ENCODE measurements around the gene MORC1. TPM values are rescaled to one million over a fixed set of nuclear protein-coding genes. Genes with fewer than 3 reads are reported as not detected.

Gene MORC1
- total RNA-seq, 2 experiments from 2014 or later: not detected

GRCh38 chr3:108966773-108967172, 151.2 kb downstream of the MORC1 start:
- no peak for ATAC-seq (ENCODE audit: poor library complexity)
- H3K4me1 Mint-ChIP-seq (ENCODE audit: low read depth): no peaks in the 10 kb centered on the region
- intact Hi-C loops (cut with DNase I, micrococcal nuclease): no loop called here
- no peak for DNase-seq
- Histone ChIP-seq H3K36me3 (ENCODE audit: insufficient read depth, low read length) (no peaks in the 10 kb centered on the region), H3K27me3 (ENCODE audit: control insufficient read depth in 1 of 2, insufficient read depth in 2 of 2, low read length in 2 of 2) (no peaks in the 10 kb centered on the region), H3K9me3 (ENCODE audit: control insufficient read depth in 1 of 2, insufficient read depth in 1 of 2, low read length in 2 of 2) (no peaks in the 10 kb centered on the region), H3K27ac (ENCODE audit: low read depth in 1 of 2, low read length in 2 of 2) (no peak overlapping the region), H3K4me3 (ENCODE audit: low read length) (no peak overlapping the region), H3K4me1 (ENCODE audit: insufficient read depth, low read length) (no peaks in the 10 kb centered on the region)
- H3K36me3 Mint-ChIP-seq (ENCODE audit: low read depth): no peaks in the 10 kb centered on the region
- H3K27me3 Mint-ChIP-seq: no peaks in the 10 kb centered on the region
- POLR2A ChIA-PET: no interaction called here
- no peak overlapping the region for H3K27ac Mint-ChIP-seq
- CTCF ChIA-PET: no interaction called here
- no peak overlapping the region for H3K4me3 Mint-ChIP-seq
- H3K9me3 Mint-ChIP-seq: no peaks in the 10 kb centered on the region
- TF ChIP-seq, protein P1, sequence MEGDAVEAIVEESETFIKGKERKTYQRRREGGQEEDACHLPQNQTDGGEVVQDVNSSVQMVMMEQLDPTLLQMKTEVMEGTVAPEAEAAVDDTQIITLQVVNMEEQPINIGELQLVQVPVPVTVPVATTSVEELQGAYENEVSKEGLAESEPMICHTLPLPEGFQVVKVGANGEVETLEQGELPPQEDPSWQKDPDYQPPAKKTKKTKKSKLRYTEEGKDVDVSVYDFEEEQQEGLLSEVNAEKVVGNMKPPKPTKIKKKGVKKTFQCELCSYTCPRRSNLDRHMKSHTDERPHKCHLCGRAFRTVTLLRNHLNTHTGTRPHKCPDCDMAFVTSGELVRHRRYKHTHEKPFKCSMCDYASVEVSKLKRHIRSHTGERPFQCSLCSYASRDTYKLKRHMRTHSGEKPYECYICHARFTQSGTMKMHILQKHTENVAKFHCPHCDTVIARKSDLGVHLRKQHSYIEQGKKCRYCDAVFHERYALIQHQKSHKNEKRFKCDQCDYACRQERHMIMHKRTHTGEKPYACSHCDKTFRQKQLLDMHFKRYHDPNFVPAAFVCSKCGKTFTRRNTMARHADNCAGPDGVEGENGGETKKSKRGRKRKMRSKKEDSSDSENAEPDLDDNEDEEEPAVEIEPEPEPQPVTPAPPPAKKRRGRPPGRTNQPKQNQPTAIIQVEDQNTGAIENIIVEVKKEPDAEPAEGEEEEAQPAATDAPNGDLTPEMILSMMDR (IDR thresholded peaks at IDR 0.05): no peak

- H3K4me3 ChIP-seq (ENCODE audit: low read length): no peak overlapping the region
Measured at GRCh38 chr3:108959017-108959416, 158.9 kb downstream of the MORC1 start.

GRCh38 chr3:108953700-108954099, 164.2 kb downstream of the MORC1 start, which contains the start of gene GUCA1C:
TSS of gene GUCA1C (minus strand) at chr3:108953879. CDS start at chr3:108953762, 117 bp downstream.
- Histone ChIP-seq H3K4me1 (ENCODE audit: insufficient read depth, low read length) (no peaks in the 10 kb centered on the region), H3K27me3 (ENCODE audit: control insufficient read depth in 1 of 2, insufficient read depth in 2 of 2, low read length in 2 of 2) (peaks cover 0 to 5% of the 10 kb centered on the region in 2 experiments), H3K36me3 (ENCODE audit: insufficient read depth, low read length) (no peaks in the 10 kb centered on the region), H3K4me3 (ENCODE audit: low read length) (no peak within 1 kb of the TSS), H3K27ac (ENCODE audit: low read depth in 1 of 2, low read length in 2 of 2) (no peak within 1 kb of the TSS), H3K9me3 (ENCODE audit: control insufficient read depth in 1 of 2, insufficient read depth in 1 of 2, low read length in 2 of 2) (no peaks in the 10 kb centered on the region)
- Mint-ChIP-seq H3K4me3 (no peak within 1 kb of the TSS), H3K27ac (no peak within 1 kb of the TSS), H3K9me3 (no peaks in the 10 kb centered on the region), H3K27me3 (peaks cover 13% of the 10 kb centered on the region), H3K4me1 (ENCODE audit: low read depth) (no peaks in the 10 kb centered on the region), H3K36me3 (ENCODE audit: low read depth) (no peaks in the 10 kb centered on the region)
- ChIA-PET CTCF (no interaction called here), POLR2A (no interaction called here)
- TF ChIP-seq, protein P1 (IDR thresholded peaks at IDR 0.05): no peak
- intact Hi-C loops (cut with DNase I, micrococcal nuclease): no loop called here
- DNase-seq (no peak), ATAC-seq (ENCODE audit: poor library complexity) (no peak)

More at GRCh38 chr3:108959017-108959416, 158.9 kb downstream of the MORC1 start:
- no peak overlapping the region for H3K27ac Mint-ChIP-seq
- no peak overlapping the region for H3K4me3 Mint-ChIP-seq
- intact Hi-C loops (cut with DNase I, micrococcal nuclease): no loop called here
- peaks cover 4% of the 10 kb centered on the region for H3K27me3 Mint-ChIP-seq
- TF ChIP-seq, protein P1 (IDR thresholded peaks at IDR 0.05): no peak
- DNase-seq (no peak), ATAC-seq (ENCODE audit: poor library complexity) (no peak)
- H3K4me1 Mint-ChIP-seq (ENCODE audit: low read depth): no peaks in the 10 kb centered on the region
- Histone ChIP-seq H3K27ac (ENCODE audit: low read depth in 1 of 2, low read length in 2 of 2) (no peak overlapping the region), H3K27me3 (ENCODE audit: control insufficient read depth in 1 of 2, insufficient read depth in 2 of 2, low read length in 2 of 2) (no peaks in the 10 kb centered on the region), H3K4me1 (ENCODE audit: insufficient read depth, low read length) (no peaks in the 10 kb centered on the region), H3K9me3 (ENCODE audit: control insufficient read depth in 1 of 2, insufficient read depth in 1 of 2, low read length in 2 of 2) (no peaks in the 10 kb centered on the region), H3K36me3 (ENCODE audit: insufficient read depth, low read length) (no peaks in the 10 kb centered on the region)
- H3K9me3 Mint-ChIP-seq: no peaks in the 10 kb centered on the region
- CTCF ChIA-PET: no interaction called here
- H3K36me3 Mint-ChIP-seq (ENCODE audit: low read depth): no peaks in the 10 kb centered on the region
- POLR2A ChIA-PET: no interaction called here
